ENCODE results near the gene ZBTB33.

GRCh38 chrX:120302434-120302833 lies 51.8 kb downstream of the ZBTB33 start:
- no peak for TF ChIP-seq CTCF (IDR thresholded peaks at IDR 0.05)
- TF ChIP-seq POLR2A (IDR thresholded peaks at IDR 0.05): no peak
- TF ChIP-seq EP300 (IDR thresholded peaks at IDR 0.05; ENCODE audit: low read depth): no peak

All from transverse colon (tissue), 3 donors.